ENCODE measurements around the gene GADL1. TPM values are rescaled to one million over a fixed set of nuclear protein-coding genes. Genes with fewer than 3 reads are reported as not detected.

The GADL1 gene, protein sequence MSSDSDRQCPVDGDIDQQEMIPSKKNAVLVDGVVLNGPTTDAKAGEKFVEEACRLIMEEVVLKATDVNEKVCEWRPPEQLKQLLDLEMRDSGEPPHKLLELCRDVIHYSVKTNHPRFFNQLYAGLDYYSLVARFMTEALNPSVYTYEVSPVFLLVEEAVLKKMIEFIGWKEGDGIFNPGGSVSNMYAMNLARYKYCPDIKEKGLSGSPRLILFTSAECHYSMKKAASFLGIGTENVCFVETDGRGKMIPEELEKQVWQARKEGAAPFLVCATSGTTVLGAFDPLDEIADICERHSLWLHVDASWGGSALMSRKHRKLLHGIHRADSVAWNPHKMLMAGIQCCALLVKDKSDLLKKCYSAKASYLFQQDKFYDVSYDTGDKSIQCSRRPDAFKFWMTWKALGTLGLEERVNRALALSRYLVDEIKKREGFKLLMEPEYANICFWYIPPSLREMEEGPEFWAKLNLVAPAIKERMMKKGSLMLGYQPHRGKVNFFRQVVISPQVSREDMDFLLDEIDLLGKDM
- 2.1 and 2.6 TPM in 2 replicates for total RNA-seq
- 0.23 TPM for polyA plus RNA-seq (2012)

DNA sequence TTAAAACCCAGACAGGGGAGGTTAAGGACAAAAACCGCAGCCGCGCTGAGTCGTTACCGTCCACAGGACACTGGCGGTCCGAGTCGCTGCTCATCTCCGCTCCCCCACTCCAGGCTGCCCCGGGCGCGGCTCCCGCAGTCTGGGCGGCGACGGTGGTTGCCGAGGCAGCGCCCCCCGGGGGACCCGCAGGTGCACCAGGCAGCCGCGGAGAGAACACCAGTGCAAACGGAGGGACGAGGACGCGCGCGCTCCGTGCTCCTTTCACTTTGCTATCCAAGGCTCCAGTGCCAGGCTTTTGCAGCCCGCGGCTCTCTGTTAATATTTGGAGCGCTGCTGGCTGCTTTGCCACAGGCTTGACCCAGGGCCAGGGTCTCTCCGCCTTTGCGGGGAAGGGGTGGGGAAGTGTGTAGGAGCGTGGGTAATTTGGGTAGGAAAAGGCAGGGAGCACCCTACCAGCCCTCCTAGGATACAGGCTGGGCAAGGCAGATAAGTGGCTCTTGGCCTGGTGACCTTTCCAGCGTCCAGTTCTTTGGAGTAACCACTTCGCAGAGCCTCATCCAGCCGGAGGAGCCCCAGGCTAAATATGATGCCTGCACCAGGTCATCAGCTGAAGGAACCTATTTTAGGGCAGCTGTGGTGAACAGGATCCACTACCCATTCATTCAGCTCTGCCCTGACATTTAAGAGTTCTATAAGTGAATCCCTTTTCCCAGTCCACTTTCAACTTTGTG is at the start of gene GADL1:
GADL1 (minus strand) TSS at position 141 of the 731 bp plus-strand sequence; CDS start at position 94, 47 bp downstream.
- DNase-seq (ENCODE audit: low read depth): peak; percentile 76

- no peak for DNase-seq (ENCODE audit: low read depth)
Observed at GRCh38 chr3:30944124-30944523, 49.7 kb upstream of the GADL1 start.

GRCh38 chr3:30943206-30943605 is 48.7 kb upstream of the GADL1 start:
- DNase-seq (ENCODE audit: low read depth): no peak

GRCh38 chr3:30941342-30941741 is 46.9 kb upstream of the GADL1 start:
- DNase-seq (ENCODE audit: low read depth): no peak

GRCh38 chr3:30940740-30941139 is 46.3 kb upstream of the GADL1 start:
- DNase-seq (ENCODE audit: low read depth): no peak

DNA sequence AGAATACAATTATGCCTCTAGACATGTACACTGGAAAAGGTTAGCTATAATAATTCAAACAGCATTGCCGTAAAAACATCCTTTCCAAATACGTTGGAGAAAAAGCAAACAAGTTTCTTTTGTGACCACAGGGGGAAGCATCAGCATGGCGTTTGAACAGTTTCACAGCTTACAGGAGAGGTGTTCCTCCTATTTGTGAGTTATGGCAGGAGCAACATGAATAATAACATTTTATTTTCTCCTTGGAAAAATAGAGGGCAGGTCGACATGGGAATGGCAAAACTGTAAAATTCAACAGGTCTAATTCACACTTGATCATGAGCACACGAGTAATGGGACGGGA is 39.7 kb upstream of the GADL1 start:
- peak; percentile 42 for DNase-seq (ENCODE audit: low read depth)

- no peak for DNase-seq (ENCODE audit: low read depth)
Observed at GRCh38 chr3:30933478-30934207, 39.2 kb upstream of the GADL1 start.

GRCh38 chr3:30932513-30933098 is 38.1 kb upstream of the GADL1 start:
- no peak for DNase-seq (ENCODE audit: low read depth)

DNA sequence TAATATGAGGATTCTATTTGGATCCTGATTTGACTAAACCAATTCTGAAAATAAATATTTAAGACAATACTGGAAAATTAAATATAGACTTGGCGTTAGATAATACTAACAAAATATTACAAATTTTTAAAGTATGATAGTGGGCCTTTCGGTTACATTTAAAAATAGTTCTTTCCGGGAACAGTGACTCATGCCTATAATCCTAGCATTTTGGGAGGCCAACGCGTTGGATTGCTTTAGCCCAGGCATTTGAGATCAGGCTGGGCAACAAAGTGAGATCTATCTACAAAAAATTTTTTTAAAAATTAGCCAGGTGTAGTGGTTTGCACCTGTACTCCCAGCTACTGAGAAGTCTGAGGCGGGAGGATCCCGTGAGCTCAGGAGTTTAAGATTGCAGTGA is 30.3 kb upstream of the GADL1 start:
- DNase-seq (ENCODE audit: low read depth): peak; percentile 58

DNA sequence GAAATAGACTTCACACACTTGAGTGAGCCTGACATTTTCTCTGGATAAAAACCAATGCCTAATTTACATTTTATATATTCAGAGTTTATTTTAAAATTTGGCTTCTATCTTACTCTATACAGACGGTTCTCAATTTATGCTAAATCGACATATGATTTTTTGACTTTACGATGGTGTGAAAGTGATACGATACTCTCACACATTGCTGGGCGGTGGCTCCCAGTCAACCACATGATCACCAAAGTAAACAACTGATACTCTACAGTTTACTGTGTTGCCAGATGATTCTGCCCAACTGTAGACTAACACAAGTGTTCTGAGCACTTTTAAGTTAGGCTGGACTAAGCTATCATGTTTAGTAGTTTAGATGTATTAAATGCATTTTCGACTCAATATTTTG is 25.1 kb upstream of the GADL1 start:
- no peak for DNase-seq (ENCODE audit: low read depth)

- no peak for DNase-seq (ENCODE audit: low read depth)
Observed at GRCh38 chr3:30918761-30919160, 24.3 kb upstream of the GADL1 start.

DNA sequence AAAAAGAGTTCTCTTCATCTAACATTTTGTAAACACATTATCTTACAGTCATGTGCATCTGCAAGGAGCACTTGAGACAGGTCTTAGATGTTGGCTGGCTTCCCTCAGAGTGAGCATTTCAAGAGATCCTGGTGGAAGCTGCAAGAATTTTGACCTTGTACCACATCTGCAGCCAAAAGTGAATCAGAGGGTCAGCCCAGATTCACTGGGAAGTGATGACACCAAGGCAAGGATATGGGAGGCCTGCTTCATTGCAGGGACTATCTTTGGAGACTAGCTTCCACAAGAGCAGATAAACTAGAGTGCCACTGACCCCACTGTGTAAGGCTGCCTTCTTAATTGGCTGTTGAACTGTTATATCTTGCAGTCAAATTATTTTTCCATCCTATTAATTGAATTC is 21.3 kb upstream of the GADL1 start:
- DNase-seq (ENCODE audit: low read depth): no peak

GRCh38 chr3:30914696-30915095 is 20.2 kb upstream of the GADL1 start:
- DNase-seq (ENCODE audit: low read depth): no peak

- DNase-seq (ENCODE audit: low read depth): no peak
Observed at GRCh38 chr3:30913176-30913575, 18.7 kb upstream of the GADL1 start.

DNA sequence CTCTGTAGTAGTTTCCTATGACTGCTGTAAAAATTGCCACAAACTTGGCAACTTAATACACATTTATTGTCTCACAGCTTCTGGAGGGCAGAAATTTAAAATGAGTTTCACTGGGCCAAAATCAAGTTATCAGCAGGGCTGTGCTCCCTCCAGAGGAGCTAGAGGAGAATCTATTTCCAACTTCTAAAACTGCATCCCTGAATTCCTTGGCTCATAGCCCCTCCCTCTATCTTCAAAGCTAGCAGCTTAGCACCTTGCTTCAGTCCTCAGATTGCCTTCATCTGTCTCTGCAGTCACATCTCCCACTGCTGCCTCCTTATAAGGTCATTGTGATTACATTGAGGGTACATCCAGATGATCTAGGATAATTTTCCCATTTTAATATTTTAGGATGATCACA is 17.8 kb upstream of the GADL1 start:
- no peak for DNase-seq (ENCODE audit: low read depth)

DNA sequence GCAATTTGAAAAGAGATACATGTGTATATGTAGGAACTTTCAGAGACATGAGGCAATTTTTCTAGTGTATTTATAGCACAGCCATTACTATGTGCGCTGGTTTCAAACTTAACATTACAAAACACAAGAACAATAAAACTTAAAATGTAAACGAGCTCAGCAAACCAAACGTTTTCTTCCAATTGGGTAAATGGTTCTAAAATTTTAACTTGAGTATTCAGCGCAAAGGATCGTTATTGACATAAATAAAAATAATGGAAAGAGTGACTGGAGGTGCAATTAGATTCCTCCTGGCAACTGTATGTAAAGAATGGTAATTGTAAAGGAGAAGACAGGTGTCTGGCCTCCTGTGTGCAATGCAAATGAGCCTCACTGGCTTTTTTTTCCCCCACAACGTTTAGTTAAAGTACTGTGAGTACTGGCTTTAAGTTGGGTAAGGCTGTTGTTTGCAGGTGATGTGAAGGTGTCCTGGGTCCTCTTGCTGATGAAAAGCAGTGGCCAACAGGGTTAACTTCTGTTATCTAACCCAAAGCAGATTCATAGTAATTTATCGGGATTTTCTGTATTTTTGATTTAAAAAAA is 14.1 kb upstream of the GADL1 start:
- DNase-seq (ENCODE audit: low read depth): no peak

DNA sequence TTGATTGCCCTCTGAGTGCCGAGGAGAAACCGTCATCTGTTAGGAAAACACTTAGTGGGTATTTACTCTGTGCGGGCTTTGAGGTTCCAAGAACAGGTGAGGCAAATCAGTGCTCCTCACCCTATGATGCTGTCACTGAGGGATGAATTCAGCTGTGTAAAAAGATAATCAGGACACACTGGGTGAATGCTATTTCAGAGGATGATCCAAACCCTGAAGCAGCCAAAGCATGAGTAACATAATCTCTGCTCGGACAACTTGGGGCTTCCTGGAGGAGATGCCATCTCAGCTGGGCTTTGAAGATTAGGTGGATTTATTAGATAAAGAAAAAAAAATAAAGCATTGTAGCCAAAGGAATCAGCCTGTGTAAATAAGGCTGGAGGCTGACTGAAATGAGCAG is 10.5 kb upstream of the GADL1 start:
- peak; percentile 95 for DNase-seq (ENCODE audit: low read depth)

GRCh38 chr3:30895329-30895728 is 868 bp upstream of the GADL1 start:
- DNase-seq (ENCODE audit: low read depth): no peak

GRCh38 chr3:30893678-30894325 is 659 bp downstream of the GADL1 start:
- no peak for DNase-seq (ENCODE audit: low read depth)

DNA sequence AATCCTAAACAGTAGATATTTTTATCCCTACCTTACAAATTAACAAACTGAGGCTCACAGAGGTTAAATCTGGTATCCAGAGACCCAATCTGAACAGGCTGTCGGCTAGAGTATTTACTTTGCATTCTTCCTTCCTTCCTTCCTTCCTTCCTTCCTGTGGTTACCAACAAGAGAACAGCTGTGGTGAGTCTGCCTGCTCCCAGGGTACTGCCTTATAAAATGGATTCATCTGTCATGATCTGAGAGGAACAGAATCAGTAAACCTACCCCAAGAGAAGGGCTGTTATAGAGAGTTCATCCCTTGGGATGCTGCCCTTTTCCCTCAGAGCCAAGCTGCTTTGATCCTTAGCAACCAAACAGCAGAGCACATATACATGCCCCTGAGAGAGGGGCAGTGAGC is 3.6 kb downstream of the GADL1 start:
- peak; percentile 74 for DNase-seq (ENCODE audit: low read depth)

GRCh38 chr3:30886888-30887287 is 7.6 kb downstream of the GADL1 start:
- no peak for DNase-seq (ENCODE audit: low read depth)
